Measurements from ENCODE around the gene MEF2B.
A peak's percentile ranks its signal among the peaks of the same experiment; 100 is the strongest.

MEF2B gene

GRCh38 chr19:19203012-19203856 is 33.2 kb upstream of the MEF2B start, which contains the start of gene NR2C2AP:
TSS of gene NR2C2AP (minus strand) at chr19:19203414. CDS start at chr19:19203060, 354 bp downstream.
- Histone ChIP-seq H3K4me3 (peak within 1 kb of the TSS; percentile 60 to 73), H3K9me3 (no peaks in the 10 kb centered on the region), H3K27me3 (peaks cover 0 to 22% of the 10 kb centered on the region in 2 donors), H3K4me1 (peaks cover 0 to 15% (median 13%) of the 10 kb centered on the region in 4 donors), H3K36me3 (peaks cover 0 to 34% (median 17%) of the 10 kb centered on the region in 3 donors), H3K27ac (peak within 1 kb of the TSS; percentile 69 to 84)
- intact Hi-C loops (cut with DNase I; ENCODE audit: low total_unique reads) = loop anchor here (10.0 kb wide), 1 partner anchor 112 kb away; no protein-coding TSS in a partner anchor
- peak in 1 of 2 experiments; percentile 19 for TF ChIP-seq CTCF (IDR thresholded peaks at IDR 0.05)
- peak; percentile 88 to 95 for DNase-seq

GRCh38 chr19:19202707-19203011 is 32.6 kb upstream of the MEF2B start:
- DNase-seq = no peak
- Histone ChIP-seq H3K4me3 (peak overlapping the region; percentile 60 to 73), H3K36me3 (peaks cover 0 to 40% (median 23%) of the 10 kb centered on the region in 3 donors), H3K9me3 (no peaks in the 10 kb centered on the region), H3K27me3 (peaks cover 0 to 16% of the 10 kb centered on the region in 2 donors), H3K27ac (peak overlapping the region; percentile 69 to 84), H3K4me1 (peaks cover 0 to 15% (median 13%) of the 10 kb centered on the region in 4 donors)
- TF ChIP-seq CTCF (IDR thresholded peaks at IDR 0.05) = no peak
- intact Hi-C loops (cut with DNase I; ENCODE audit: low total_unique reads) = loop anchor here (10.0 kb wide), 1 partner anchor 112 kb away; no protein-coding TSS in a partner anchor

- Histone ChIP-seq H3K4me1 (peaks cover 0 to 15% (median 13%) of the 10 kb centered on the region in 4 donors), H3K27ac (peak overlapping the region; percentile 69 to 84), H3K9me3 (no peaks in the 10 kb centered on the region), H3K27me3 (peaks cover 0 to 10% of the 10 kb centered on the region in 2 donors), H3K36me3 (peaks cover 5 to 47% (median 30%) of the 10 kb centered on the region in 3 donors), H3K4me3 (peak overlapping the region; percentile 60 to 73)
- TF ChIP-seq CTCF (IDR thresholded peaks at IDR 0.05) = no peak
- intact Hi-C loops (cut with DNase I; ENCODE audit: low total_unique reads) = loop anchor here (10.0 kb wide), 1 partner anchor 113 kb away; no protein-coding TSS in a partner anchor
- DNase-seq = no peak
These were observed 31.9 kb upstream of the MEF2B start for GRCh38 chr19:19201697-19202630.

- H3K4me1 ChIP-seq = peaks cover 0 to 51% (median 34%) of the 10 kb centered on the region in 4 donors
- DNase-seq = no peak
- no peaks in the 10 kb centered on the region for H3K27me3 ChIP-seq
- peak overlapping the region; percentile 28 to 99 for H3K27ac ChIP-seq
- H3K4me3 ChIP-seq = peak overlapping the region; percentile 85 to 93
- TF ChIP-seq CTCF (IDR thresholded peaks at IDR 0.05) = no peak
- H3K36me3 ChIP-seq = peaks cover 7 to 33% (median 26%) of the 10 kb centered on the region in 3 donors
- intact Hi-C loops (cut with DNase I; ENCODE audit: low total_unique reads) = no loop called here
- no peaks in the 10 kb centered on the region for H3K9me3 ChIP-seq
These were observed 23.9 kb upstream of the MEF2B start for GRCh38 chr19:19193926-19194325.

GRCh38 chr19:19192910-19193423 is 22.9 kb upstream of the MEF2B start:
- Histone ChIP-seq H3K36me3 (peaks cover 7 to 31% (median 17%) of the 10 kb centered on the region in 3 donors), H3K27me3 (no peaks in the 10 kb centered on the region), H3K9me3 (no peaks in the 10 kb centered on the region), H3K27ac (peak overlapping the region; percentile 98 to 99), H3K4me1 (peaks cover 0 to 54% (median 36%) of the 10 kb centered on the region in 4 donors), H3K4me3 (peak overlapping the region; percentile 85 to 93)
- intact Hi-C loops (cut with DNase I; ENCODE audit: low total_unique reads) = no loop called here
- no peak for TF ChIP-seq CTCF (IDR thresholded peaks at IDR 0.05)
- DNase-seq = no peak
